ENCODE results near the gene ZNF416.

DNA sequence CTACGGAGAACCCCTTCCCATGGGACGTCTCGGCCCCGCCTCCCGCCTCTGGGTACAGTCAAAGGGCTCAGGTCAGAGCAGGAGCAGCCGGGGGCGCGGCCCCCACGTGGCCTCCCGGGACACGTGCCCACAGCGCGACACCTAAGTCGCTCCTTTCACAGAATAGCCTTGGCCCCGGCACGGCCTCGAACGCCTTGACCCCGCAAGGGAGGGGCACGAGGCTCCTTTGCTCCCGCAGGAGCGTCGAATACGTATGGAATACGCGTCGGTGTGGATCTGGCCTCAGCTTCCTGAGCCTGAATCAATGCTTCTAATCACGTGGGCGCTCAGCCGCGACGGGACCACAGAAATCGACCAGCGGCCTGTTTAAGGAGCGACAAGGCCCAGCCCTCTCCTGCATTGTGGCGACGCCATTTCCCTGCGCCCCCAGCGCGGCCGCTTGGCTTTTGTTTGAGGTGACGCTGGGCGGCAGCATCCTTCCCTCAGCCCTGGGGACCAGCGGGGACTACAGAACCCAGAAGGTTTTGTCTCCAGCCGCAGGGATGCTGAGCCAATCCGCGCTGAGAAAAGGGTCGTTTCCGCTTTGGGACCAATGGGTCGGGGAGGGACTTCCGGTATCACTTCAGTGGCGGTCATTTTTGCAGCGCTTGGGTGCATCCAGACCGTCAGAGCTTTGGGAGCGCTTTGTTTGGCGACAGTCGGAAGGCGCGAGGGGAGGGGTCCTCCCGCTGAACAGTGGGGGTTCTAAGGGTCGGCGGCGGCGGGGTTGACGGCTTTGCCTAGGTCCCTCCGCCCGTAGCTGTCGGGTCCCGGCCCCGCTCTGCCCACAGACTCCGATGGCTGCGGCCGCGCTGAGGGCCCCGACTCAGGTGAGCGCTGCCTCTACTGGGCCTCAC, 5.1 kb upstream of the ZNF416 start, which contains the start of gene ZIK1:
- TF ChIP-seq POLR2A (conservative IDR thresholded peaks at IDR 0.05), result no peak
- TF ChIP-seq, protein P1, sequence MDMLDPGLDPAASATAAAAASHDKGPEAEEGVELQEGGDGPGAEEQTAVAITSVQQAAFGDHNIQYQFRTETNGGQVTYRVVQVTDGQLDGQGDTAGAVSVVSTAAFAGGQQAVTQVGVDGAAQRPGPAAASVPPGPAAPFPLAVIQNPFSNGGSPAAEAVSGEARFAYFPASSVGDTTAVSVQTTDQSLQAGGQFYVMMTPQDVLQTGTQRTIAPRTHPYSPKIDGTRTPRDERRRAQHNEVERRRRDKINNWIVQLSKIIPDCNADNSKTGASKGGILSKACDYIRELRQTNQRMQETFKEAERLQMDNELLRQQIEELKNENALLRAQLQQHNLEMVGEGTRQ (CRISPR knock-in tag; IDR thresholded peaks at IDR 0.05), result no peak
- no peak for TF ChIP-seq EZH2 (IDR thresholded peaks at IDR 0.05; ENCODE audit: borderline replicate concordance, low read depth, low read length)
- TF ChIP-seq PCBP1 (IDR thresholded peaks at IDR 0.05; ENCODE audit: low read depth, low read length, poor library complexity, severe bottlenecking), result no peak
- TF ChIP-seq, protein P2, sequence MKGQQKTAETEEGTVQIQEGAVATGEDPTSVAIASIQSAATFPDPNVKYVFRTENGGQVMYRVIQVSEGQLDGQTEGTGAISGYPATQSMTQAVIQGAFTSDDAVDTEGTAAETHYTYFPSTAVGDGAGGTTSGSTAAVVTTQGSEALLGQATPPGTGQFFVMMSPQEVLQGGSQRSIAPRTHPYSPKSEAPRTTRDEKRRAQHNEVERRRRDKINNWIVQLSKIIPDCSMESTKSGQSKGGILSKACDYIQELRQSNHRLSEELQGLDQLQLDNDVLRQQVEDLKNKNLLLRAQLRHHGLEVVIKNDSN (CRISPR knock-in tag; IDR thresholded peaks at IDR 0.05), result no peak
- TF ChIP-seq, protein P3, sequence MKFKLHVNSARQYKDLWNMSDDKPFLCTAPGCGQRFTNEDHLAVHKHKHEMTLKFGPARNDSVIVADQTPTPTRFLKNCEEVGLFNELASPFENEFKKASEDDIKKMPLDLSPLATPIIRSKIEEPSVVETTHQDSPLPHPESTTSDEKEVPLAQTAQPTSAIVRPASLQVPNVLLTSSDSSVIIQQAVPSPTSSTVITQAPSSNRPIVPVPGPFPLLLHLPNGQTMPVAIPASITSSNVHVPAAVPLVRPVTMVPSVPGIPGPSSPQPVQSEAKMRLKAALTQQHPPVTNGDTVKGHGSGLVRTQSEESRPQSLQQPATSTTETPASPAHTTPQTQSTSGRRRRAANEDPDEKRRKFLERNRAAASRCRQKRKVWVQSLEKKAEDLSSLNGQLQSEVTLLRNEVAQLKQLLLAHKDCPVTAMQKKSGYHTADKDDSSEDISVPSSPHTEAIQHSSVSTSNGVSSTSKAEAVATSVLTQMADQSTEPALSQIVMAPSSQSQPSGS (CRISPR knock-in tag; IDR thresholded peaks at IDR 0.05), result no peak
- TF ChIP-seq KAT7 (CRISPR knock-in tag; IDR thresholded peaks at IDR 0.05; ENCODE audit: borderline replicate concordance), result no peak
- no peak for TF ChIP-seq SP2 (IDR thresholded peaks at IDR 0.05; ENCODE audit: extremely low read depth, low read depth, low read length, poor library complexity, severe bottlenecking)
- TF ChIP-seq, protein P4, sequence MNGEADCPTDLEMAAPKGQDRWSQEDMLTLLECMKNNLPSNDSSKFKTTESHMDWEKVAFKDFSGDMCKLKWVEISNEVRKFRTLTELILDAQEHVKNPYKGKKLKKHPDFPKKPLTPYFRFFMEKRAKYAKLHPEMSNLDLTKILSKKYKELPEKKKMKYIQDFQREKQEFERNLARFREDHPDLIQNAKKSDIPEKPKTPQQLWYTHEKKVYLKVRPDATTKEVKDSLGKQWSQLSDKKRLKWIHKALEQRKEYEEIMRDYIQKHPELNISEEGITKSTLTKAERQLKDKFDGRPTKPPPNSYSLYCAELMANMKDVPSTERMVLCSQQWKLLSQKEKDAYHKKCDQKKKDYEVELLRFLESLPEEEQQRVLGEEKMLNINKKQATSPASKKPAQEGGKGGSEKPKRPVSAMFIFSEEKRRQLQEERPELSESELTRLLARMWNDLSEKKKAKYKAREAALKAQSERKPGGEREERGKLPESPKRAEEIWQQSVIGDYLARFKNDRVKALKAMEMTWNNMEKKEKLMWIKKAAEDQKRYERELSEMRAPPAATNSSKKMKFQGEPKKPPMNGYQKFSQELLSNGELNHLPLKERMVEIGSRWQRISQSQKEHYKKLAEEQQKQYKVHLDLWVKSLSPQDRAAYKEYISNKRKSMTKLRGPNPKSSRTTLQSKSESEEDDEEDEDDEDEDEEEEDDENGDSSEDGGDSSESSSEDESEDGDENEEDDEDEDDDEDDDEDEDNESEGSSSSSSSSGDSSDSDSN (IDR thresholded peaks at IDR 0.05; ENCODE audit: borderline replicate concordance in 1 of 2, low read depth in 2 of 2, low read length in 2 of 2), result no peak
